Measurements from ENCODE around the gene LCN9. TPM values are rescaled to one million over a fixed set of nuclear protein-coding genes. Genes with fewer than 3 reads are reported as not detected.

LCN9 gene
- total and polyA plus RNA-seq, 4 donors = not detected

DNA sequence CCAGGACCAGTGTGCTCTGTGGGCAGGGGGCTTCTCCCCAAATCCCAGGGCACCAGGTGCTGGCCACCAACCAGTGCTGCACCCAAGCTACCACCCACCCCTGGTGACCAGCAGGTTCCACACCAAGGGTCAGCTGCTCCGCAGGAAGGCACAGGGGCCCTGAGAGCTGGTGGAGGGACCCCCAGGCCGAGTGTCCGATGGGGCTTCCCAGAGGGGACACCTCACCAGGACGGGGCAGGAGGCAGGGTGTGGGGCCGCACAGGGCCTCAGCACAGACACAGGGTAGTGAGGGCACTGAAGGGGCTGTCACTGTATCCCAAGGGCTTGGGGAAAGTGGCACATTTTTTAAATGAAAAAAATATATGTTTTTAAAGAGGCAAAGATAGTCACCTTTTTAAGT is 18.1 kb downstream of the LCN9 start:
- TF ChIP-seq NR2F2 (IDR thresholded peaks at IDR 0.05) (no peak), RXRA (IDR thresholded peaks at IDR 0.05) (no peak), HNF4A (conservative IDR thresholded peaks at IDR 0.05) (no peak), TAF1 (conservative IDR thresholded peaks at IDR 0.05) (no peak), FOXA1 (IDR thresholded peaks at IDR 0.05) (no peak), JUND (IDR thresholded peaks at IDR 0.05) (no peak), SP1 (IDR thresholded peaks at IDR 0.05) (no peak), HNF4G (IDR thresholded peaks at IDR 0.05) (no peak), EGR1 (IDR thresholded peaks at IDR 0.05; ENCODE audit: low read depth in 2 of 2) (no peak), FOXA2 (IDR thresholded peaks at IDR 0.05) (no peak)
- TF ChIP-seq, protein P1, sequence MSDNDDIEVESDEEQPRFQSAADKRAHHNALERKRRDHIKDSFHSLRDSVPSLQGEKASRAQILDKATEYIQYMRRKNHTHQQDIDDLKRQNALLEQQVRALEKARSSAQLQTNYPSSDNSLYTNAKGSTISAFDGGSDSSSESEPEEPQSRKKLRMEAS (IDR thresholded peaks at IDR 0.05) = no peak
- TF ChIP-seq, protein P2, sequence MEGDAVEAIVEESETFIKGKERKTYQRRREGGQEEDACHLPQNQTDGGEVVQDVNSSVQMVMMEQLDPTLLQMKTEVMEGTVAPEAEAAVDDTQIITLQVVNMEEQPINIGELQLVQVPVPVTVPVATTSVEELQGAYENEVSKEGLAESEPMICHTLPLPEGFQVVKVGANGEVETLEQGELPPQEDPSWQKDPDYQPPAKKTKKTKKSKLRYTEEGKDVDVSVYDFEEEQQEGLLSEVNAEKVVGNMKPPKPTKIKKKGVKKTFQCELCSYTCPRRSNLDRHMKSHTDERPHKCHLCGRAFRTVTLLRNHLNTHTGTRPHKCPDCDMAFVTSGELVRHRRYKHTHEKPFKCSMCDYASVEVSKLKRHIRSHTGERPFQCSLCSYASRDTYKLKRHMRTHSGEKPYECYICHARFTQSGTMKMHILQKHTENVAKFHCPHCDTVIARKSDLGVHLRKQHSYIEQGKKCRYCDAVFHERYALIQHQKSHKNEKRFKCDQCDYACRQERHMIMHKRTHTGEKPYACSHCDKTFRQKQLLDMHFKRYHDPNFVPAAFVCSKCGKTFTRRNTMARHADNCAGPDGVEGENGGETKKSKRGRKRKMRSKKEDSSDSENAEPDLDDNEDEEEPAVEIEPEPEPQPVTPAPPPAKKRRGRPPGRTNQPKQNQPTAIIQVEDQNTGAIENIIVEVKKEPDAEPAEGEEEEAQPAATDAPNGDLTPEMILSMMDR (IDR thresholded peaks at IDR 0.05; ENCODE audit: low read depth, low read length, missing input control) = no peak
- TF ChIP-seq, protein P3, sequence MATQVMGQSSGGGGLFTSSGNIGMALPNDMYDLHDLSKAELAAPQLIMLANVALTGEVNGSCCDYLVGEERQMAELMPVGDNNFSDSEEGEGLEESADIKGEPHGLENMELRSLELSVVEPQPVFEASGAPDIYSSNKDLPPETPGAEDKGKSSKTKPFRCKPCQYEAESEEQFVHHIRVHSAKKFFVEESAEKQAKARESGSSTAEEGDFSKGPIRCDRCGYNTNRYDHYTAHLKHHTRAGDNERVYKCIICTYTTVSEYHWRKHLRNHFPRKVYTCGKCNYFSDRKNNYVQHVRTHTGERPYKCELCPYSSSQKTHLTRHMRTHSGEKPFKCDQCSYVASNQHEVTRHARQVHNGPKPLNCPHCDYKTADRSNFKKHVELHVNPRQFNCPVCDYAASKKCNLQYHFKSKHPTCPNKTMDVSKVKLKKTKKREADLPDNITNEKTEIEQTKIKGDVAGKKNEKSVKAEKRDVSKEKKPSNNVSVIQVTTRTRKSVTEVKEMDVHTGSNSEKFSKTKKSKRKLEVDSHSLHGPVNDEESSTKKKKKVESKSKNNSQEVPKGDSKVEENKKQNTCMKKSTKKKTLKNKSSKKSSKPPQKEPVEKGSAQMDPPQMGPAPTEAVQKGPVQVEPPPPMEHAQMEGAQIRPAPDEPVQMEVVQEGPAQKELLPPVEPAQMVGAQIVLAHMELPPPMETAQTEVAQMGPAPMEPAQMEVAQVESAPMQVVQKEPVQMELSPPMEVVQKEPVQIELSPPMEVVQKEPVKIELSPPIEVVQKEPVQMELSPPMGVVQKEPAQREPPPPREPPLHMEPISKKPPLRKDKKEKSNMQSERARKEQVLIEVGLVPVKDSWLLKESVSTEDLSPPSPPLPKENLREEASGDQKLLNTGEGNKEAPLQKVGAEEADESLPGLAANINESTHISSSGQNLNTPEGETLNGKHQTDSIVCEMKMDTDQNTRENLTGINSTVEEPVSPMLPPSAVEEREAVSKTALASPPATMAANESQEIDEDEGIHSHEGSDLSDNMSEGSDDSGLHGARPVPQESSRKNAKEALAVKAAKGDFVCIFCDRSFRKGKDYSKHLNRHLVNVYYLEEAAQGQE (IDR thresholded peaks at IDR 0.05) = no peak
- no peak overlapping the region for H3K27ac ChIP-seq (ENCODE audit: low read depth in 1 of 2, low read length in 2 of 2)
- no peak overlapping the region for H3K9ac ChIP-seq (ENCODE audit: low read depth in 1 of 2, low read length in 2 of 2)
- no peaks in the 10 kb centered on the region for H3K9me3 ChIP-seq (ENCODE audit: control insufficient read depth in 4 of 4, low read length in 3 of 4)
- 82% methylated on average over 5 of the region's 5 CpGs for WGBS
- no peaks in the 10 kb centered on the region for H3K36me3 ChIP-seq (ENCODE audit: control insufficient read depth in 4 of 4, insufficient read depth in 3 of 4, low read depth in 1 of 4, low read length in 3 of 4)
- H3K4me1 ChIP-seq (ENCODE audit: control insufficient read depth in 4 of 4, insufficient read depth in 4 of 4, low read length in 3 of 4) = no peaks in the 10 kb centered on the region
- DNase-seq (ENCODE audit: low spot score) = no peak
- no peak overlapping the region for H3K4me3 ChIP-seq (ENCODE audit: low read depth in 1 of 3, low read length in 3 of 3)
- H3K27me3 ChIP-seq (ENCODE audit: control insufficient read depth in 4 of 4, insufficient read depth in 4 of 4, low read length in 3 of 4) = no peaks in the 10 kb centered on the region

DNA sequence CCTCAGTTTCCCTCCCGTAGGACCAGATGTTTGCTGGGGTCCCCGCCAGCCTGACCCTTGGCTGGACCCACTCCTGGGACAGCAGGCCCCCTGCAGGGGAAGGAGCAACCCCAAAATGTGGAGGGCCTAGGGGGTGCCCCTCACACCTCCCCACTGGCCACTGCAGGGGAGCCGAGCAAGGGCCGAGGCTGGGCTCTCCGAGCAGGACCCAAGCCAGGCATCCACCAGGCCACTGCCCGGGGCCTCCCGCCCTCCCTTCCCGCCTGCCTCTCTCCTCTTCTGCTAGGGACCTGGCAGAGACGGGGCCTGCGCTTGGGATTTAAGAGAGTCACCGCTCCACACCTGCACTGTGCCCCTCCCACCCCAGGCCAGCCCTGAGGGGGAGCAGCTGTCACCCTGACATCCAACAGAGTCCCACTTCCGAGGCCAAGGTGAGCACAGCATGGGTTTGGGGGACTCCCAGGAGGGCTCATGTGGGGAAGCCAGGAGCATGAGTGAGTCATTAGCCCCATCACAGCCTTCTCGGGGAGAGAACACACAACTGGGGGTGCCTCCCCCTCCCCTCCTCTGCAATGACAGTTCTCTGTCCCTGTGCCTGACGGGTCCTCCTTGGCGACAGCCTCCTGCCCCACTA is 20.4 kb downstream of the LCN9 start:
- H3K9ac ChIP-seq (ENCODE audit: low read depth in 1 of 2, low read length in 2 of 2) = no peak overlapping the region
- no peaks in the 10 kb centered on the region for H3K4me1 ChIP-seq (ENCODE audit: control insufficient read depth in 4 of 4, insufficient read depth in 4 of 4, low read length in 3 of 4)
- DNase-seq (ENCODE audit: low spot score) = no peak
- no peak overlapping the region for H3K27ac ChIP-seq (ENCODE audit: low read depth in 1 of 2, low read length in 2 of 2)
- 69% methylated on average over 15 of the region's 15 CpGs for WGBS
- H3K4me3 ChIP-seq (ENCODE audit: low read depth in 1 of 3, low read length in 3 of 3) = no peak overlapping the region
- TF ChIP-seq JUND (IDR thresholded peaks at IDR 0.05) (no peak), FOXA2 (IDR thresholded peaks at IDR 0.05) (no peak), TAF1 (conservative IDR thresholded peaks at IDR 0.05) (no peak), HNF4A (conservative IDR thresholded peaks at IDR 0.05) (no peak), NR2F2 (IDR thresholded peaks at IDR 0.05) (no peak), RAD21 (IDR thresholded peaks at IDR 0.05) (no peak)
- TF ChIP-seq, protein P4, sequence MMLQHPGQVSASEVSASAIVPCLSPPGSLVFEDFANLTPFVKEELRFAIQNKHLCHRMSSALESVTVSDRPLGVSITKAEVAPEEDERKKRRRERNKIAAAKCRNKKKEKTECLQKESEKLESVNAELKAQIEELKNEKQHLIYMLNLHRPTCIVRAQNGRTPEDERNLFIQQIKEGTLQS (IDR thresholded peaks at IDR 0.05) = no peak
- TF ChIP-seq, protein P1 (IDR thresholded peaks at IDR 0.05) = no peak
- TF ChIP-seq, protein P2 (IDR thresholded peaks at IDR 0.05; ENCODE audit: low read depth, low read length, missing input control) = no peak
- TF ChIP-seq, protein P5, sequence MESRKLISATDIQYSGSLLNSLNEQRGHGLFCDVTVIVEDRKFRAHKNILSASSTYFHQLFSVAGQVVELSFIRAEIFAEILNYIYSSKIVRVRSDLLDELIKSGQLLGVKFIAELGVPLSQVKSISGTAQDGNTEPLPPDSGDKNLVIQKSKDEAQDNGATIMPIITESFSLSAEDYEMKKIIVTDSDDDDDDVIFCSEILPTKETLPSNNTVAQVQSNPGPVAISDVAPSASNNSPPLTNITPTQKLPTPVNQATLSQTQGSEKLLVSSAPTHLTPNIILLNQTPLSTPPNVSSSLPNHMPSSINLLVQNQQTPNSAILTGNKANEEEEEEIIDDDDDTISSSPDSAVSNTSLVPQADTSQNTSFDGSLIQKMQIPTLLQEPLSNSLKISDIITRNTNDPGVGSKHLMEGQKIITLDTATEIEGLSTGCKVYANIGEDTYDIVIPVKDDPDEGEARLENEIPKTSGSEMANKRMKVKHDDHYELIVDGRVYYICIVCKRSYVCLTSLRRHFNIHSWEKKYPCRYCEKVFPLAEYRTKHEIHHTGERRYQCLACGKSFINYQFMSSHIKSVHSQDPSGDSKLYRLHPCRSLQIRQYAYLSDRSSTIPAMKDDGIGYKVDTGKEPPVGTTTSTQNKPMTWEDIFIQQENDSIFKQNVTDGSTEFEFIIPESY (IDR thresholded peaks at IDR 0.05) = no peak
- no peaks in the 10 kb centered on the region for H3K27me3 ChIP-seq (ENCODE audit: control insufficient read depth in 4 of 4, insufficient read depth in 4 of 4, low read length in 3 of 4)
- H3K9me3 ChIP-seq (ENCODE audit: control insufficient read depth in 4 of 4, low read length in 3 of 4) = no peaks in the 10 kb centered on the region
- no peaks in the 10 kb centered on the region for H3K36me3 ChIP-seq (ENCODE audit: control insufficient read depth in 4 of 4, insufficient read depth in 3 of 4, low read depth in 1 of 4, low read length in 3 of 4)

Measured in liver (tissue), 9 donors.